Smooth muscle cell (in vitro differentiated cells): Measurements from ENCODE around the gene ASPA. TPM values are rescaled to one million over a fixed set of nuclear protein-coding genes. Genes with fewer than 3 reads are reported as not detected.

Experiments used
- DNase-seq: peaks from one replicate; lab custom pipeline; 2025; ENCODE audit not compliant: unreplicated experiment; lab: John Stamatoyannopoulos, UW
- H2AFZ ChIP-seq: fragments of 200-600 bp; sonication (generic); 2 replicates; pipeline ENCODE4 v1.6.0; 2016; ENCODE audit warnings: antibody characterized with exemption, low read depth, mild to moderate bottlenecking
- H3F3A ChIP-seq: fragments of 200-600 bp; sonication (generic); 2 replicates; pipeline ENCODE4 v1.6.0; 2017; ENCODE audit warnings: antibody characterized with exemption, low read depth
- H3K27ac ChIP-seq: fragments of 200-600 bp; sonication (generic); 2 replicates; pipeline ENCODE4 v1.5.1; 2016; ENCODE audit warnings: low read depth, mild to moderate bottlenecking
- H3K27me3 ChIP-seq: fragments of 200-600 bp; sonication (generic); 2 replicates; pipeline ENCODE4 v1.6.1; 2016; ENCODE audit warnings: low read depth, mild to moderate bottlenecking
- H3K36me3 ChIP-seq: fragments of 200-600 bp; sonication (generic); 2 replicates; pipeline ENCODE4 v1.5.1; 2016; ENCODE audit warnings: low read depth
- H3K4me1 ChIP-seq: fragments of 200-600 bp; sonication (generic); 2 replicates; pipeline ENCODE4 v1.5.1; 2016; ENCODE audit warnings: low read depth
- H3K4me2 ChIP-seq: fragments of 200-600 bp; sonication (generic); 2 replicates; pipeline ENCODE4 v1.6.0; 2016; ENCODE audit warnings: mild to moderate bottlenecking
- H3K4me3 ChIP-seq: fragments of 200-600 bp; sonication (generic); 2 replicates; pipeline ENCODE4 v1.5.1; 2016; ENCODE audit warnings: mild to moderate bottlenecking
- H3K79me2 ChIP-seq: fragments of 200-600 bp; sonication (generic); 2 replicates; pipeline ENCODE4 v1.6.0; 2016; ENCODE audit warnings: low read depth, mild to moderate bottlenecking
- H3K9ac ChIP-seq: fragments of 200-600 bp; sonication (generic); 2 replicates; pipeline ENCODE4 v1.6.0; 2016; ENCODE audit warnings: low read depth
- H3K9me3 ChIP-seq: fragments of 200-600 bp; sonication (generic); replicated peaks from 2 replicates; pipeline ENCODE4 v1.5.1; 2016; ENCODE audit warnings: low read depth
- H4K20me1 ChIP-seq: fragments of 200-600 bp; sonication (generic); 2 replicates; pipeline ENCODE4 v1.6.0; 2016; ENCODE audit warnings: low read depth
- CTCF ChIP-seq: fragments of 200-600 bp; sonication (generic); IDR thresholded peaks from 2 replicates; pipeline ENCODE4 v1.5.1; 2017; ENCODE audit warnings: borderline replicate concordance, mild to moderate bottlenecking, antibody characterized with exemption; ENCODE audit not compliant: insufficient read depth, poor library complexity, severe bottlenecking
- WGBS: methylation state at CpG from one replicate; pipeline ENCODE4 v1.1.7; 2016; ENCODE audit warnings: low lambda C conversion rate; 5-methylcytosine and 5-hydroxymethylcytosine counted together
- polyA plus RNA-seq: library from polyadenylated mRNA; unstranded; fragments of >200 nt; fragmentation: Nextera tagmentation; extraction: Ambion mirVana; gene quantifications from 2 replicates; pipeline ENCODE4 v1.2.1, GENCODE V29; 2016
- total RNA-seq: library from RNA; depleted of rRNA; stranded (reverse); fragments of >200 nt; gene quantifications from 2 replicates; pipeline ENCODE4 v1.2.3, GENCODE V29; 2014

The ASPA gene
- total and polyA plus RNA-seq, 2 experiments from 2014 or later, result not detected

- no peaks in the 10 kb centered on the region for H3K36me3 ChIP-seq
- 35% methylated on average over 5 of the region's 5 CpGs for WGBS
- no peaks in the 10 kb centered on the region for H3K9me3 ChIP-seq
- peak overlapping the region; percentile 49 for H2AFZ ChIP-seq
- no peak for TF ChIP-seq CTCF
- no peaks in the 10 kb centered on the region for H3F3A ChIP-seq
- no peak overlapping the region for H3K9ac ChIP-seq
- H3K4me1 ChIP-seq, result no peaks in the 10 kb centered on the region
- H3K27me3 ChIP-seq, result no peaks in the 10 kb centered on the region
- peak overlapping the region; percentile 5 for H3K27ac ChIP-seq
- no peak overlapping the region for H3K4me3 ChIP-seq
- no peaks in the 10 kb centered on the region for H4K20me1 ChIP-seq
- H3K4me2 ChIP-seq, result peak overlapping the region; percentile 90
- DNase-seq, result no peak
- no peaks in the 10 kb centered on the region for H3K79me2 ChIP-seq
Observed at GRCh38 chr17:3536716-3537115, 60.9 kb downstream of the ASPA start.

- H3K27ac ChIP-seq, result no peak overlapping the region
- no peaks in the 10 kb centered on the region for H3K36me3 ChIP-seq
- H3K4me2 ChIP-seq, result no peak overlapping the region
- no peak for TF ChIP-seq CTCF
- H3K9me3 ChIP-seq, result no peaks in the 10 kb centered on the region
- H3K27me3 ChIP-seq, result no peaks in the 10 kb centered on the region
- no peak overlapping the region for H3K4me3 ChIP-seq
- H3K79me2 ChIP-seq, result no peaks in the 10 kb centered on the region
- H4K20me1 ChIP-seq, result no peaks in the 10 kb centered on the region
- WGBS, result 82% methylated on average over 8 of the region's 8 CpGs
- H2AFZ ChIP-seq, result no peak overlapping the region
- DNase-seq, result no peak
- no peaks in the 10 kb centered on the region for H3F3A ChIP-seq
- H3K9ac ChIP-seq, result no peak overlapping the region
- no peaks in the 10 kb centered on the region for H3K4me1 ChIP-seq
Observed at GRCh38 chr17:3539881-3540540, 64.2 kb downstream of the ASPA start.

- H3K9me3 ChIP-seq, result no peaks in the 10 kb centered on the region
- no peak overlapping the region for H3K4me3 ChIP-seq
- H2AFZ ChIP-seq, result no peak overlapping the region
- WGBS, result 91% methylated on average over 16 of the region's 16 CpGs
- no peak overlapping the region for H3K27ac ChIP-seq
- no peaks in the 10 kb centered on the region for H3K79me2 ChIP-seq
- H3K27me3 ChIP-seq, result no peaks in the 10 kb centered on the region
- DNase-seq, result no peak
- H3K36me3 ChIP-seq, result no peaks in the 10 kb centered on the region
- no peaks in the 10 kb centered on the region for H4K20me1 ChIP-seq
- H3K4me1 ChIP-seq, result no peaks in the 10 kb centered on the region
- no peak overlapping the region for H3K4me2 ChIP-seq
- H3K9ac ChIP-seq, result no peak overlapping the region
- no peaks in the 10 kb centered on the region for H3F3A ChIP-seq
- TF ChIP-seq CTCF, result no peak
Observed at GRCh38 chr17:3542410-3543088, 66.8 kb downstream of the ASPA start.
